GM12892 (cell line): ENCODE measurements around the gene POLR1A.
A peak's percentile ranks its signal among the peaks of the same experiment; 100 is the strongest.

Experiments
- POLR2A ChIP-seq: IDR thresholded peaks from 2 replicates; pipeline ENCODE4 v1.6.1; 2011; ENCODE audit warnings: low read depth, low read length, control low read depth
- POLR2AphosphoS5 ChIP-seq: IDR thresholded peaks from 2 replicates; pipeline ENCODE4 v1.6.1; 2011; ENCODE audit warnings: low read depth, low read length, control low read depth
- TAF1 ChIP-seq: IDR thresholded peaks from 2 replicates; pipeline ENCODE4 v1.6.1; 2011; ENCODE audit warnings: low read depth, mild to moderate bottlenecking, control low read depth, low read length, borderline replicate concordance

- peak; percentile 49; the same call in 1 of the 2 replicates for TF ChIP-seq POLR2AphosphoS5
- no peak; the same call in none of the 2 replicates for TF ChIP-seq POLR2A
- TF ChIP-seq TAF1 = no peak
Observed at GRCh38 chr2:86105252-86105968, at the start of gene POLR1A.
